Prostate gland (tissue), 2 donors: ENCODE results near the gene IFRD1.

Experiments
- POLR2A ChIP-seq: fragments of 450-650 bp; IDR thresholded peaks from one replicate; pipeline ENCODE4 v1.6.1; 2016; ENCODE audit warnings: antibody characterized with exemption, mild to moderate bottlenecking
- TF ChIP-seq, protein P1 (sequence below), 4 experiments: fragments of 200-600 bp in 2 of 4; fragments of 450-650 bp in 2 of 4; sonication (generic) in 2 of 4; IDR thresholded peaks; 1 replicate in 3 of 4; 2 replicates in 1 of 4; pipeline ENCODE4 v1.5.1; 2016 to 2019; ENCODE audit warnings: antibody characterized with exemption in 4 of 4, mild to moderate bottlenecking in 2 of 4, moderate library complexity in 2 of 4

DNA sequence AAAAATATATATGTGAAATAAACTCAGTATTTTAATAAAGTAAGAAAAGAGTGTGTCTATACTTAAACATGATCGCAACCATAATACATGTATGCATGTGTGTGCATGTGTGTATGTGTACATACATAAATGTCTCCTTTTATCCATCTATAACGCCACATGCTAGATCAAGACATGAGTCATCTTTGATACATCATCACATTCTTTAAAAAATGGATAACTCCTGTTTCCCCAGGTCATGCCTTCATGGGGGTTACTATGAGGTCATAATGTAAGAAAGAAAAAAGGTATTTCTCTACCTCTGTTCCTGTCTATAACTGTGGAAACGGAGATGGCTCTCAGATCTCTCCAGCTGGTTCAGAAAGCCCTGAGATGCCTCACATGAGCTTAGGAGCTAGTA, 71.7 kb downstream of the IFRD1 start:
- TF ChIP-seq, protein P1, sequence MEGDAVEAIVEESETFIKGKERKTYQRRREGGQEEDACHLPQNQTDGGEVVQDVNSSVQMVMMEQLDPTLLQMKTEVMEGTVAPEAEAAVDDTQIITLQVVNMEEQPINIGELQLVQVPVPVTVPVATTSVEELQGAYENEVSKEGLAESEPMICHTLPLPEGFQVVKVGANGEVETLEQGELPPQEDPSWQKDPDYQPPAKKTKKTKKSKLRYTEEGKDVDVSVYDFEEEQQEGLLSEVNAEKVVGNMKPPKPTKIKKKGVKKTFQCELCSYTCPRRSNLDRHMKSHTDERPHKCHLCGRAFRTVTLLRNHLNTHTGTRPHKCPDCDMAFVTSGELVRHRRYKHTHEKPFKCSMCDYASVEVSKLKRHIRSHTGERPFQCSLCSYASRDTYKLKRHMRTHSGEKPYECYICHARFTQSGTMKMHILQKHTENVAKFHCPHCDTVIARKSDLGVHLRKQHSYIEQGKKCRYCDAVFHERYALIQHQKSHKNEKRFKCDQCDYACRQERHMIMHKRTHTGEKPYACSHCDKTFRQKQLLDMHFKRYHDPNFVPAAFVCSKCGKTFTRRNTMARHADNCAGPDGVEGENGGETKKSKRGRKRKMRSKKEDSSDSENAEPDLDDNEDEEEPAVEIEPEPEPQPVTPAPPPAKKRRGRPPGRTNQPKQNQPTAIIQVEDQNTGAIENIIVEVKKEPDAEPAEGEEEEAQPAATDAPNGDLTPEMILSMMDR (IDR thresholded peaks at IDR 0.05): no peak
- no peak for TF ChIP-seq POLR2A
